ENCODE results near the gene XPO6.

Gene XPO6

DNA sequence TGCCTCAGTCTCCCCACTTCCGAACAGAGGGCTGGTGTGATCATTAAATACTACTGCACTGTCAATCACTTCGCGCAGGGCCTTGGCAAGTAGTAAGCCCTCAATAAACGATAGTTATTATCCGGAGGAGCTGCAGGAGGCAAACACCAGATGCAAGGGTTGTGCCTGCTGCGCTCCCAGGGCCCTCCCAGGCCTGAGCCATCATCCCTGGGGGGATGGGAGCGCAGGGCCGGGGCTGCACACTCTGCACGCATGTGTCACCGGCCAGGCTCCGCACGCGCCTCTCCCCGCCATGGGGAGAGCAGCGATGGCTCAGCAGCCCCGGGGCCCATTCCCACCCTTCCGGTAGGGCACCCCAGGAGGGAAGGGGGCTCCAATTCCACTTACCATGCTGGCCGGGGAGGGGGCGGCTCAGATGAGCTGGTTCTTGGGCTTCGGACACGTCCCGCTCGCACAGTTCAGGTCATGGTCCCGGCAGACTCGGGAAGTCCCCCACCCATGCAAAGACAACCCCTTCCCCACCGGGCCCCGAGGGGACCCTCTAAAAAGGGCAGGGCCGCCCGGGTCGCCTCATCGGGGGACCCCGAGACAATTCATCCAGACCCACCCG is 681 bp downstream of the XPO6 start:
- FAIRE-seq, result no peak
- DNase-seq (ENCODE audit: low spot score), result peak; percentile 54

DNA sequence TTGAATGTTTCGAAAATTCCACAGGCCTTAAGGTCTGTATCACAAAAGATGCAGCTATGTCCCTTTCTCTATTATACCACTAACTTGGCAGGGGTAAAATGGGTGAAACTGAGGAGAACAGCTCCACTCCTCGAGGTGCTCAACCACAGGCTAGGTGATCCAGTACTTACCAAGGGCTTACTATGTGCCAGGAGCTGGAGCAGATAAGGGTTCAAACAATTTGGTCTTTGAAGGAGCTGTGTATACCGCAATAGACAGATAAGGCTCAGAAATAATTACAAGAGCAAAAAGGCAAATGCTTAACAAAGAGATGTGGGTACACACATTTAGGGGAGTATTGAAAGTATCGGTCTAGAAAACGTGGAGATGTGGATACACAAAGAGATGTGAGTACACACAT is 1.5 kb downstream of the XPO6 start:
- FAIRE-seq, result no peak
- no peak for DNase-seq (ENCODE audit: low spot score)

DNA sequence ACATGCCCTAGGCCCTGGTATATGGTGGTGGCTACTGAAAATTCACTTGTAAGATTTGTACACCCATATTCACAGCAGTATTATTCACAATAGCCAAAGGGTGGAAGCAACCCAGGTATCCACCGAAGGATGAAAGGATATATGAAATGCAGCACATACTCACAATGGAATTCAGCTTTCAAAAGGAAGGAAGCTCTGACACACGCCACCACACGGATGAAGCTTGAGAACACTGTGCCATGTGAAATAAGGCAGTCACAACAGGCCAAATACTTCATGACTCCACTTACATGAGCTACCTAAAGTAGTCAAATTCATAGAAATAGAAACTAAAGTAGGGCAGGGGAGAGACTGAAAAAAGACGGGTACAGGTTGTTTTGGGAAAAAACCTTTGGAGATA is 2.9 kb downstream of the XPO6 start:
- FAIRE-seq (no peak), DNase-seq (ENCODE audit: low spot score) (no peak)

- no peak for DNase-seq (ENCODE audit: low spot score)
- no peak for FAIRE-seq
These were observed 3.6 kb downstream of the XPO6 start for GRCh38 chr16:28208131-28208530.

DNA sequence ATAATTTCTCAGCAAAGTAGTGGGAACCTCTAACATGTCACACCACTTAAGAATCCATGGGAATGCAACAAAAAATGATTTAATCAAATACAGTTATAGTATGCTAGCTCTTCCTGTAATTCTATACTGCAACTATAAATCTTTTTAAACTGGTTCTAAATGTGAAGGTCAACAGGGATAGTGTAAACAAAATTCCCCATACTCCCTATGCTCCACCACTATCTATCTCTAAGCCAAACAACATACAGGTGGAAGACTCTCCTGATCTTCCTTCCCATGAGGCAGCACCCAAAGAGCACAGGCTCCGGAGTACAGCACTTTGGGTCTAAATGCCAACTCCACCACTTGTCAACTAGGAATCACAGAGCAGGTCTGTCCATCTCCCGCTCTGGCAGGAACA is 4.4 kb downstream of the XPO6 start:
- FAIRE-seq (no peak), DNase-seq (ENCODE audit: low spot score) (no peak)

- no peak for DNase-seq (ENCODE audit: low spot score)
- FAIRE-seq, result no peak
These were observed 5.8 kb downstream of the XPO6 start for GRCh38 chr16:28205974-28206373.

- no peak for DNase-seq (ENCODE audit: low spot score)
- no peak for FAIRE-seq
These were observed 6.5 kb downstream of the XPO6 start for GRCh38 chr16:28205117-28205899.

- no peak for DNase-seq (ENCODE audit: low spot score)
- FAIRE-seq, result no peak
These were observed 7.1 kb downstream of the XPO6 start for GRCh38 chr16:28204622-28205021.

DNA sequence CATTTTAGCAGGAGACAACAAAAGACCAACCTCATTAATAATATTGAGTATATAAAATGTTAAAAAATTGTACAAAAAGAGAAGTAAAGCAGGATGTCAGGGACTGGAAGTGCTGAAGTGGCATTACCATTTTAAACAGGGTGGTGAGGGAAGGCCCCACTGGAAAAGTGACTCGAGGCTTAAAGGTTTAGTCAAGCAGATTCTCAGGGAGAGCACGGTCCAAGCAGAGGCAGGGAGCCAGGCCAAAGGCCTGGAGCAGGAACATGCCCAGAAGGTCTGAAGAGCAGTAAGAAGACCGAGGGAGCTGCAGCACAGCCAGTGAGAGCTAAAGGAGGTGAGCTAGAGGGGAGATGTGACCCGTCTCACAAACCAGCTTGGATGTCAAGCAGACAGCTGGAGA is 7.6 kb downstream of the XPO6 start:
- DNase-seq (ENCODE audit: low spot score) (no peak), FAIRE-seq (no peak)

DNA sequence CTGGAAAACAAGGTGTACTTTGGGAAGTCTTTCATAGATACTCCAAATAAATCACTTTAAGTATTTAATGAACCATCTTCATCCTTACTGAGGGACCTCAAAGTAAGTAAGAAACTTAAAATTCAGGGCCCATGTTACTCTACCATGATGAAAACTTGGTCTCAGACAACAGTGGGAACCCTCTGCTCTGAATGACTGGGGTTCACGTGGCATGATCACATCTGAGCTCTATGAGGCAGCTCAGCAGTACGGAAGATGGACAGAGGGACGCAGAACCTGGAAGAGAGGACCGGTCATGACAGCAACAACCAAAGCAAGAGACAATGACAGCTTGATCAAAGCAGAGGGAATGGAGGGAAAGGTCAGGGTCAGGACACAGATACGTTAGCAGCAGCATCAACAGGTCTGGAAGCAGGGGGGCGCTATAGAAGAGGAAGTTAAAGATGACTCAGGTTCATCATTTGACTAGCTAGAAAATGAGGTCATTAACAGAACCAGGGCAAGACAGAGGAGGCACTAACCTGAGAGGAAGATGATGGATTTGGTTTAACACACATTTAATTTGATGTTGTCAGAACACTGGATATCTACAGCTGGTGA is 9.5 kb downstream of the XPO6 start:
- FAIRE-seq (no peak), DNase-seq (ENCODE audit: low spot score) (no peak)

DNA sequence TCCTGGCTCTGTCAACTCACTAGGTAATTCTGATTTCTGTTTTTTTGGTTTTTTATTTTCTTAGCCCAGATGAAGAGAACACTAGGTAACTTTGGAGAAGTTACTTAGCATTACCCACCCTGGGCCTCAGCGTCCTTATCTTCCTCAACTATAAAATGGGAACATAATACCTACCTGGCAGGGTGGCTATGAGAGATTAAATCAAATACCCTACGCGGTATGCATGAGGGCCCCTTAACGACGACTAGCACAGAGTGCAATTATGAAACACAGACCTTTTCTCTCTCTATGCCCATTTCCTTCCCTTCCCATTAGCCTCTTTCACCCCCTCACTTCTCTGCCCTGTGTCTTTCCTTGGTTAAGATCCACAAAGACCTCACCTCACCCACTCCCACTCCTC is 11.1 kb downstream of the XPO6 start:
- DNase-seq (ENCODE audit: low spot score) (no peak), FAIRE-seq (no peak)

- DNase-seq (ENCODE audit: low spot score) (no peak), FAIRE-seq (no peak)
These were observed 15.3 kb downstream of the XPO6 start for GRCh38 chr16:28196387-28196987.

GRCh38 chr16:28195859-28196258 is 15.9 kb downstream of the XPO6 start:
- no peak for FAIRE-seq
- DNase-seq (ENCODE audit: low spot score), result no peak

GRCh38 chr16:28193530-28194423 is 18.0 kb downstream of the XPO6 start:
- FAIRE-seq, result no peak
- DNase-seq (ENCODE audit: low spot score), result peak; percentile 59

GRCh38 chr16:28192806-28193529 is 18.8 kb downstream of the XPO6 start:
- DNase-seq (ENCODE audit: low spot score) (no peak), FAIRE-seq (no peak)

- DNase-seq (ENCODE audit: low spot score), result no peak
- no peak for FAIRE-seq
These were observed 20.3 kb downstream of the XPO6 start for GRCh38 chr16:28191364-28191960.

GRCh38 chr16:28189245-28189644 is 22.5 kb downstream of the XPO6 start:
- DNase-seq (ENCODE audit: low spot score), result no peak

GRCh38 chr16:28188085-28188916 is 23.5 kb downstream of the XPO6 start:
- FAIRE-seq, result no peak
- DNase-seq (ENCODE audit: low spot score), result no peak

More at GRCh38 chr16:28189245-28189644, 22.5 kb downstream of the XPO6 start:
- no peak for FAIRE-seq

- no peak for FAIRE-seq
These were observed 24.2 kb downstream of the XPO6 start for GRCh38 chr16:28187595-28188004.

More at GRCh38 chr16:28187595-28188004, 24.2 kb downstream of the XPO6 start:
- DNase-seq (ENCODE audit: low spot score), result no peak
